PC-3 (cell line): ENCODE data around the gene ARID5A. TPM values are rescaled to one million over a fixed set of nuclear protein-coding genes. Genes with fewer than 3 reads are reported as not detected.

Experiments used
- ATAC-seq: fragments of 200-7000 bp; cut with Tn5 transposase; 2 replicates; pipeline ENCODE4 v1.9.1; 2020; ENCODE audit warnings: mild to moderate bottlenecking, moderate library complexity
- BruUV-seq: library from RNA; stranded (reverse); fragments of 400-500 nt; replicated peaks from 2 replicates; lab custom pipeline; 2021; lab: Mats Ljungman, UMichigan
- CTCF ChIA-PET: fragments of 300-600 bp; sonication (Branson Sonifier 250); formaldehyde crosslinking; loops from one replicate; lab custom pipeline; 2022; ENCODE audit warnings: antibody characterized with exemption; lab: Charles Lee
- POLR2A ChIA-PET: fragments of 300-600 bp; sonication (Branson Sonifier 250); formaldehyde crosslinking; loops from one replicate; lab custom pipeline; 2022; ENCODE audit warnings: antibody characterized with exemption; ENCODE audit not compliant: unreplicated experiment; lab: Charles Lee
- DNase-seq: peaks from one replicate; pipeline ENCODE4 v3.0.0-alpha.2; 2015
- H2AFZ ChIP-seq: fragments of 300-600 bp; sonication (generic); 2 replicates; pipeline ENCODE4 v1.6.0; 2016; ENCODE audit warnings: antibody characterized with exemption, low read length
- H3F3A ChIP-seq: fragments of 300-600 bp; sonication (generic); one replicate; pipeline ENCODE4 v1.6.0; 2017; ENCODE audit warnings: antibody characterized with exemption, low read length, control low read depth, mild to moderate bottlenecking; ENCODE audit not compliant: unreplicated experiment
- H3K27ac ChIP-seq: fragments of 300-600 bp; sonication (generic); 2 replicates; pipeline ENCODE4 v1.5.1; 2016; ENCODE audit warnings: mild to moderate bottlenecking, low read length
- H3K27me3 ChIP-seq: fragments of 300-600 bp; sonication (generic); 2 replicates; pipeline ENCODE4 v1.6.1; 2016; ENCODE audit warnings: low read length, mixed read lengths
- H3K36me3 ChIP-seq: fragments of 300-600 bp; sonication (generic); 2 replicates; pipeline ENCODE4 v1.6.1; 2016; ENCODE audit warnings: low read depth, mixed run types, low read length, mixed read lengths
- H3K4me1 ChIP-seq: fragments of 300-600 bp; sonication (generic); 2 replicates; pipeline ENCODE4 v1.5.1; 2016; ENCODE audit warnings: low read length; ENCODE audit not compliant: insufficient read depth
- H3K4me2 ChIP-seq: fragments of 300-600 bp; sonication (generic); 2 replicates; pipeline ENCODE4 v1.6.0; 2016; ENCODE audit warnings: low read length
- H3K4me3 ChIP-seq: fragments of 300-600 bp; sonication (generic); 2 replicates; pipeline ENCODE4 v1.5.1; 2016; ENCODE audit warnings: mild to moderate bottlenecking, low read length, mixed read lengths
- H3K79me2 ChIP-seq: fragments of 300-600 bp; sonication (generic); 2 replicates; pipeline ENCODE4 v1.6.1; 2017; ENCODE audit warnings: low read length, mixed read lengths
- H3K9ac ChIP-seq: fragments of 300-600 bp; sonication (generic); 2 replicates; pipeline ENCODE4 v1.6.0; 2016; ENCODE audit warnings: mild to moderate bottlenecking, low read length
- H3K9me2 ChIP-seq: fragments of 300-600 bp; sonication (generic); replicated peaks from 2 replicates; pipeline ENCODE4 v1.6.1; 2016; ENCODE audit warnings: mixed run types, low read length, mixed read lengths
- H3K9me3 ChIP-seq: fragments of 300-600 bp; sonication (generic); 2 replicates; pipeline ENCODE4 v1.6.1; 2016; ENCODE audit warnings: low read length, mixed read lengths
- H4K20me1 ChIP-seq: fragments of 300-600 bp; sonication (generic); 2 replicates; pipeline ENCODE4 v1.6.1; 2016; ENCODE audit warnings: low read length, mixed read lengths
- EZH2 ChIP-seq: fragments of 300-600 bp; sonication (generic); IDR thresholded peaks from one replicate; pipeline ENCODE4 v1.6.1; 2017; ENCODE audit warnings: antibody characterized with exemption, mild to moderate bottlenecking, low read length; ENCODE audit not compliant: unreplicated experiment
- EZH2phosphoT487 ChIP-seq: fragments of 300-600 bp; sonication (generic); IDR thresholded peaks from 2 replicates; pipeline ENCODE4 v1.6.1; 2018; ENCODE audit warnings: mild to moderate bottlenecking, antibody characterized with exemption, low read length, borderline replicate concordance
- intact Hi-C: fragments of 100-400 bp; cut with micrococcal nuclease; formaldehyde crosslinking; loops from 2 replicates; pipeline ENCODE4 v1.9.0; 2023
- total RNA-seq: library from RNA; depleted of rRNA; stranded (reverse); fragments of >200 nt; gene quantifications from 2 replicates; pipeline ENCODE4 v1.2.3, GENCODE V29; 2014
- TF ChIP-seq, protein P1 (sequence below): fragments of 300-600 bp; sonication (generic); conservative IDR thresholded peaks from 2 replicates; pipeline ENCODE4 v1.5.1; 2017; ENCODE audit warnings: antibody characterized with exemption, low read depth, mild to moderate bottlenecking, low read length

Gene ARID5A
- total RNA-seq, 1 experiment from 2014 or later, result 8.2 TPM

DNA sequence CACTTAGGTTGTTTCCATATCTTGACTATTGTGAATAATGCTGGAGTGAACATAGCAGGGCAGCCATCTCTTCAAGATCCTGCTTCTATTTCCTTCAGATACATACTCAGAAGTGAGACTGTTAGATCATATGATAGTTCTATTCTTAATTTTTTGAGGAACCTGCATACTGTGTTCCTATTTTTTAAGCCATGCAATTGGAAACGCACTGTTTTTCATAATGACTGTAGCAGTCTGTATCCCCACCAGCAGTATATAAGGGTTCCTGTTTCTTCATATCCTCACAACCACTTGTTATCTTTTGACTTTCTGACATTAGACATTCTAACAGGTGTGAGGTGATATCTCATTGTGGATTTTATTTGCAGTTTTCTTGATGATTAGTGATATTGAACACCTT, 46.9 kb upstream of the ARID5A start:
- no peak overlapping the region for H3K9ac ChIP-seq
- H3K4me1 ChIP-seq, result peaks cover 6% of the 10 kb centered on the region; the same call in 1 of the 2 replicates
- H4K20me1 ChIP-seq, result no peaks in the 10 kb centered on the region
- no peaks in the 10 kb centered on the region for H3K36me3 ChIP-seq
- H3F3A ChIP-seq, result no peaks in the 10 kb centered on the region
- no peak overlapping the region for H3K4me2 ChIP-seq
- no peak overlapping the region for H3K27ac ChIP-seq
- intact Hi-C loops, result loop anchor here (1.0 kb wide), 1 partner anchor 9 kb away; no protein-coding TSS in a partner anchor
- no peak for DNase-seq
- CTCF ChIA-PET, result no interaction called here
- POLR2A ChIA-PET, result no interaction called here
- no peaks in the 10 kb centered on the region for H3K9me2 ChIP-seq
- no peaks in the 10 kb centered on the region for H3K9me3 ChIP-seq
- H3K79me2 ChIP-seq, result no peaks in the 10 kb centered on the region
- TF ChIP-seq, protein P1, sequence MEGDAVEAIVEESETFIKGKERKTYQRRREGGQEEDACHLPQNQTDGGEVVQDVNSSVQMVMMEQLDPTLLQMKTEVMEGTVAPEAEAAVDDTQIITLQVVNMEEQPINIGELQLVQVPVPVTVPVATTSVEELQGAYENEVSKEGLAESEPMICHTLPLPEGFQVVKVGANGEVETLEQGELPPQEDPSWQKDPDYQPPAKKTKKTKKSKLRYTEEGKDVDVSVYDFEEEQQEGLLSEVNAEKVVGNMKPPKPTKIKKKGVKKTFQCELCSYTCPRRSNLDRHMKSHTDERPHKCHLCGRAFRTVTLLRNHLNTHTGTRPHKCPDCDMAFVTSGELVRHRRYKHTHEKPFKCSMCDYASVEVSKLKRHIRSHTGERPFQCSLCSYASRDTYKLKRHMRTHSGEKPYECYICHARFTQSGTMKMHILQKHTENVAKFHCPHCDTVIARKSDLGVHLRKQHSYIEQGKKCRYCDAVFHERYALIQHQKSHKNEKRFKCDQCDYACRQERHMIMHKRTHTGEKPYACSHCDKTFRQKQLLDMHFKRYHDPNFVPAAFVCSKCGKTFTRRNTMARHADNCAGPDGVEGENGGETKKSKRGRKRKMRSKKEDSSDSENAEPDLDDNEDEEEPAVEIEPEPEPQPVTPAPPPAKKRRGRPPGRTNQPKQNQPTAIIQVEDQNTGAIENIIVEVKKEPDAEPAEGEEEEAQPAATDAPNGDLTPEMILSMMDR, result no peak
- no peak for TF ChIP-seq EZH2
- TF ChIP-seq EZH2phosphoT487, result no peak
- H2AFZ ChIP-seq, result no peak overlapping the region
- no TSS peak for BruUV-seq
- no peak overlapping the region for H3K4me3 ChIP-seq
- no peak for ATAC-seq
- H3K27me3 ChIP-seq, result no peaks in the 10 kb centered on the region

DNA sequence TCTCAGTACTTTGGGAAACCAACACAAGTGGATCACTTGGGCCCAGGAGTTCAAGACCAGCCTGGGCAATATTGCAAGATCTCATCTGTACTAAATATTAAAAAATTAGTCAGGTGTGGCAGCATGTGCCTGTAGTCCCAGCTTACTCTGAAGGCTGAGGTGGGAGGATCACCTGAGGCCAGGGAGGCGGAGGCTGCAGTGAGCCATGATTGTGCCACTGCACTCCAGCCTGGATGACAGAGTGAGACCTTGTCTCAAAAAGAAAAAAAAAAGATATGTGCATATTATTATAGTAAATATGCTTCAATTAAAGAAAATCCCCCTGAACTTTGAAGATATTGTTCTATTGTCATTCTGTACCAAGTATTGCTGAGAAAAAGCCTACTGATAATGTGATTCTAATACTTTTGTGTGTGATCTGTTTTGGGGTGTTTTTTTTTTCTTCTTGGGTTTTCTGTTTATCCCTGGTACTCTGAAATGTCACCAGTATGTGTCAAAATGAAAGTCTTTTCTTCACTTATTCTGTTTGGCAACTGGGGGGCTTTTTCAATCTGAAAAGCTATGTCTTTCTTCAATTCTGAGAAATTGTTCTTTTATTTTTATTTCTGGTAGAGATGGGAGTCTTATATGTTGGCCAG, 44.6 kb upstream of the ARID5A start:
- POLR2A ChIA-PET, result no interaction called here

More for the DNA sequence above, 44.6 kb upstream of the ARID5A start:
- no peaks in the 10 kb centered on the region for H3K9me3 ChIP-seq
- no peak overlapping the region for H2AFZ ChIP-seq
- H3K9me2 ChIP-seq, result no peaks in the 10 kb centered on the region
- CTCF ChIA-PET, result no interaction called here
- peaks cover 6% of the 10 kb centered on the region; the same call in 1 of the 2 replicates for H3K4me1 ChIP-seq
- H3K79me2 ChIP-seq, result no peaks in the 10 kb centered on the region
- no peak overlapping the region for H3K27ac ChIP-seq
- TF ChIP-seq EZH2, result no peak
- TF ChIP-seq, protein P1, result no peak
- no peak for TF ChIP-seq EZH2phosphoT487
- no peak overlapping the region for H3K9ac ChIP-seq
- H3K4me3 ChIP-seq, result no peak overlapping the region
- no TSS peak for BruUV-seq
- no peaks in the 10 kb centered on the region for H3K27me3 ChIP-seq
- intact Hi-C loops, result no loop called here
- no peak for DNase-seq
- no peak for ATAC-seq
- H3K36me3 ChIP-seq, result no peaks in the 10 kb centered on the region
- H3K4me2 ChIP-seq, result no peak overlapping the region
- no peaks in the 10 kb centered on the region for H4K20me1 ChIP-seq
- H3F3A ChIP-seq, result no peaks in the 10 kb centered on the region
